Thoracic aorta (tissue), 2 donors: Measurements from ENCODE around the gene FGG. TPM values are rescaled to one million over a fixed set of nuclear protein-coding genes. Genes with fewer than 3 reads are reported as not detected.

Experiments used
- ATAC-seq: fragments of 150-250 bp; one replicate; pipeline ENCODE4 v1.8.0; 2017; ENCODE audit warnings: low read depth; ENCODE audit not compliant: insufficient number of reproducible peaks, low FRiP score
- DNase-seq: peaks from one replicate; pipeline ENCODE4 v3.0.0-alpha.2; 2020; ENCODE audit warnings: low spot score
- H3K27ac ChIP-seq, 2 donors: fragments of 200-600 bp; sonication (generic); 1 replicate in 1 of 2; 2 replicates in 1 of 2; pipeline ENCODE4 v1.5.1; 2016; ENCODE audit warnings: mild to moderate bottlenecking in 2 of 2, moderate library complexity in 2 of 2
- H3K27me3 ChIP-seq: fragments of 200-600 bp; sonication (generic); replicated peaks from 2 replicates; pipeline ENCODE4 v1.6.0; 2016; ENCODE audit warnings: mild to moderate bottlenecking; ENCODE audit not compliant: insufficient read depth
- H3K36me3 ChIP-seq: fragments of 200-600 bp; sonication (generic); one replicate; pipeline ENCODE4 v1.5.1; 2016
- H3K4me1 ChIP-seq, 2 donors: fragments of 200-600 bp; sonication (generic); 1 replicate in 1 of 2; 2 replicates in 1 of 2; pipeline versions ENCODE4 v1.5.1 to v1.6.0; 2016; ENCODE audit warnings: low read depth in 2 of 2, mild to moderate bottlenecking in 1 of 2; ENCODE audit not compliant: control insufficient read depth in 1 of 2
- H3K4me3 ChIP-seq: fragments of 200-600 bp; sonication (generic); 2 replicates; pipeline ENCODE4 v1.5.1; 2016; ENCODE audit warnings: mild to moderate bottlenecking
- H3K9me3 ChIP-seq: fragments of 200-600 bp; sonication (generic); 2 replicates; pipeline ENCODE4 v1.5.1; 2016
- total RNA-seq, 2 donors: library from RNA; depleted of rRNA; stranded (reverse); fragments of >200 nt; gene quantifications; one replicate each; pipeline versions ENCODE4 v1.1.0 to v1.2.3, GENCODE V29; 2016
- TF ChIP-seq, protein P1 (sequence below): fragments of 200-600 bp; sonication (generic); IDR thresholded peaks from one replicate; pipeline ENCODE4 v1.5.1; 2019; ENCODE audit warnings: antibody characterized with exemption

The FGG gene
- total RNA-seq, 2 donors from 2014 or later, result not detected

DNA sequence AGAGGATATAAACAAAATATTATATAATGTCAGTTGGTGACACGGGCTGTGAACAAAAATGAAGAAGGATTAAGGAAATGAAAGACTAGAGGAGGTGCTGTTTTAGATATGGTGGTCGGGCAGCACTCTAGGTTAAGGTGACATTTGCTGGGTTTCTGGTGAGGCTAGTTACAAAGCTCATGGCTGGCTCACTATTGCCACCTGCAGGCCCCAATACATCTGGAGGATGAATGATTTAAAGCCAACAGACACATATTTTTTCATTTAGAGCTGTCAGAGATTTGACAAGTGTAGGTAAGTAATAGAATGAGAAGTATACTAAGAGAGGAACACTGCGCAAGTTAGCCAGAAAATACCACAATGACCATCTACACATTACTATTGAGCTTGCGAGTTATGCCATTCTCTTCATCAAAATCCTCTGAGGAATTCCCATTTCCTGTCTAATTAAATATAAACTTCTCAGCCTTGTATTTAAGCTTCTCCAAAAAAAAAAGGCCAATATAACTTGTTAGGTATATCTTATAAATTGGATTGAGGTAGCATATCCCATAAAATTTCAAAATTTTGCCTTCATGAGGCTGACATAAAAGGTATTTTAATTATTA lies 6.4 kb upstream of the FGG start:
- no peak overlapping the region for H3K27ac ChIP-seq
- H3K36me3 ChIP-seq, result no peaks in the 10 kb centered on the region
- H3K4me3 ChIP-seq, result no peak overlapping the region
- DNase-seq (no peak), ATAC-seq (no peak)
- TF ChIP-seq, protein P1, sequence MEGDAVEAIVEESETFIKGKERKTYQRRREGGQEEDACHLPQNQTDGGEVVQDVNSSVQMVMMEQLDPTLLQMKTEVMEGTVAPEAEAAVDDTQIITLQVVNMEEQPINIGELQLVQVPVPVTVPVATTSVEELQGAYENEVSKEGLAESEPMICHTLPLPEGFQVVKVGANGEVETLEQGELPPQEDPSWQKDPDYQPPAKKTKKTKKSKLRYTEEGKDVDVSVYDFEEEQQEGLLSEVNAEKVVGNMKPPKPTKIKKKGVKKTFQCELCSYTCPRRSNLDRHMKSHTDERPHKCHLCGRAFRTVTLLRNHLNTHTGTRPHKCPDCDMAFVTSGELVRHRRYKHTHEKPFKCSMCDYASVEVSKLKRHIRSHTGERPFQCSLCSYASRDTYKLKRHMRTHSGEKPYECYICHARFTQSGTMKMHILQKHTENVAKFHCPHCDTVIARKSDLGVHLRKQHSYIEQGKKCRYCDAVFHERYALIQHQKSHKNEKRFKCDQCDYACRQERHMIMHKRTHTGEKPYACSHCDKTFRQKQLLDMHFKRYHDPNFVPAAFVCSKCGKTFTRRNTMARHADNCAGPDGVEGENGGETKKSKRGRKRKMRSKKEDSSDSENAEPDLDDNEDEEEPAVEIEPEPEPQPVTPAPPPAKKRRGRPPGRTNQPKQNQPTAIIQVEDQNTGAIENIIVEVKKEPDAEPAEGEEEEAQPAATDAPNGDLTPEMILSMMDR, result peak; percentile 42
- H3K9me3 ChIP-seq, result no peaks in the 10 kb centered on the region
- no peaks in the 10 kb centered on the region for H3K4me1 ChIP-seq
- H3K27me3 ChIP-seq, result no peaks in the 10 kb centered on the region

DNA sequence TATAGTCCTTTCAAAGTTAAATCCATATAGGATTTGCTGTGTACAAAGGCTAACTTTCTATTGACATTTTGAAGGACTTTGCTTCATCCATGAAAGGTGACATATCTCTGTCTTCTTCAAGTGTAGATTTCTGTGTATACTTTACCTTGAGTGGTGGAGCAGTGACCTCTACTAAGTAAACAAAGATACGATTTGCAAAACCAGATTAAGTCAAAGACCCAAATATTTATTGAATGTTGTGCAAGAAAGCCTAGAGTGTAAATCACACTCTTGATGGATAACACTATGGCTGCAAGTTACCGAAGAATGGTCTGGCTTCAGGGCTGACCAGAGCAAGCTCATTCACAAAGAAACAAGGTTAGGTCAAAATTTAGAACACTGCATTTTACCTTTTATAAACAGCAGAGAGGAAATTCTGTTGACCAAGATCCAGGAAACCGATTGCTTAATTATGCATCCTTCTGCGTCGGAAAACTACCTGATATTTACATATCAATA lies 5.4 kb upstream of the FGG start:
- no peak overlapping the region for H3K4me3 ChIP-seq
- no peak overlapping the region for H3K27ac ChIP-seq
- TF ChIP-seq, protein P1, result no peak
- no peak for DNase-seq
- H3K27me3 ChIP-seq, result no peaks in the 10 kb centered on the region
- H3K36me3 ChIP-seq, result no peaks in the 10 kb centered on the region
- H3K9me3 ChIP-seq, result no peaks in the 10 kb centered on the region
- H3K4me1 ChIP-seq, result no peaks in the 10 kb centered on the region
- ATAC-seq, result no peak

DNA sequence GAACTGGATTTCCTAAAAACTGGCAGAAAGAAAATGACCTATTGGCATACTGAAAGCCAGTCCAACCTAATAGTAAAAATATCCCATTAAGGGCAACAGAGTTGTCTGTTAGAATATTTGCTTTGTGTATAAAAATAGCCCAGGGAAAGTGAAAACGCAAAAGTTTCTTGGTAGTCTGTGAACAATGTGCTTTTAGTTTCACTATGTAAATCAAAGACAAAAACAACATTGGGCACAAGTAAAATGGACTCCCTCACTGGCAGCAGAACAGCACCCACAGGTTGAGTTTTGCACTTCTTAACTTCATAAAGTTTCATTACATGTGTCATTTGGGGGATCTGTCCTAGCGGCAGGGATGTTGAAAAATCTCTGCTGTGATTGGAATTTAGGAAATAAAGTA lies 4.3 kb upstream of the FGG start:
- ATAC-seq (no peak), DNase-seq (no peak)
- no peaks in the 10 kb centered on the region for H3K36me3 ChIP-seq
- peak overlapping the region in 1 of 2 donors; percentile 13 for H3K27ac ChIP-seq
- H3K4me1 ChIP-seq, result no peaks in the 10 kb centered on the region
- H3K4me3 ChIP-seq, result peak overlapping the region; percentile 28
- H3K9me3 ChIP-seq, result no peaks in the 10 kb centered on the region
- TF ChIP-seq, protein P1, result no peak
- H3K27me3 ChIP-seq, result no peaks in the 10 kb centered on the region

DNA sequence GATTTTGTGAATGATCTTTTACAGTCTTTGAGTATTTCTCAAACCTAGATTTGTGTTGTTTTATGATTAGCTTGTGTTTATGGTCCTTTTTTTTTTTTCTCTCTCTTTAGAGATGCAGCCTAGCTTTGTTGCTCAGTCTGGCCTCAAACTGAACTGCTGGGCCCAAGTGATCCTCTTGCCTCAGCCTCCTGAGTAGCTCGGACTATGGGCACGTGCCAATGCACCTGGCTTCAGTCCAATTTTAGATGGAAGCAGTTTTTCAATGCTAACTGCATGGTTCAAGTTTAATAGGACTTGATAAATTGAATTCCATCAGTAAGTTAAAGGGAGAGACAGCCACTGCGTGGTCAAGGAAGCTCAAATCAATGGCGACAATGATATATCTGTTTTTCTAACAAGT lies 3.8 kb upstream of the FGG start:
- H3K36me3 ChIP-seq, result no peaks in the 10 kb centered on the region
- ATAC-seq (no peak), DNase-seq (no peak)
- peak overlapping the region in 1 of 2 donors; percentile 13 for H3K27ac ChIP-seq
- H3K27me3 ChIP-seq, result no peaks in the 10 kb centered on the region
- no peaks in the 10 kb centered on the region for H3K4me1 ChIP-seq
- TF ChIP-seq, protein P1, result no peak
- peak overlapping the region; percentile 28 for H3K4me3 ChIP-seq
- H3K9me3 ChIP-seq, result no peaks in the 10 kb centered on the region

DNA sequence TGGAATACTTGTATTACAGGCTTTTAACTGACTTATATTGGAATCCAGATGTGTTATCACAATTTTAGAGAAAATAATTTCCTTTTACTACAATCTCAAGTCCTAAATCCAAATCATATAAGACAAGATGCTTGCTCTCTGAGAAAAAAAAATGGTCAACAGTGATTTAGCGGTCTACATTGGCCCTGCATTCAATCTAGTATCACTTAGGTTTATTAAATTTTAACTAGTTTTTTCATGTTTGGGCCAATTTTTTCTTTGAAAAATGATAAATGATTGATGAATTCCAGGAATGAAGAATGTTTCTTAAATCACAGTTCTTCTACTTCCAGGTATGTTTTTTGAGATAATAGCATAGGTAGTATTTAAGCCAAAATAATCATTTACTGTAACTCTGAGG lies 2.8 kb upstream of the FGG start:
- Histone ChIP-seq H3K36me3 (no peaks in the 10 kb centered on the region), H3K27ac (no peak overlapping the region), H3K4me1 (no peaks in the 10 kb centered on the region), H3K9me3 (no peaks in the 10 kb centered on the region), H3K27me3 (no peaks in the 10 kb centered on the region), H3K4me3 (no peak overlapping the region)
- DNase-seq (no peak), ATAC-seq (no peak)
- TF ChIP-seq, protein P1, result no peak
